Stimulated activated CD8-positive, alpha-beta memory T cell treated with anti-CD3 and anti-CD28 coated beads, Interleukin-15, amount 100 ng/mL, for 24 hours (primary cell): ENCODE data around the gene DNASE2B.

Experiments
- DNase-seq: peaks from one replicate; pipeline ENCODE4 v3.0.0-alpha.2; 2020; ENCODE audit warnings: low read depth

The DNASE2B gene

DNA sequence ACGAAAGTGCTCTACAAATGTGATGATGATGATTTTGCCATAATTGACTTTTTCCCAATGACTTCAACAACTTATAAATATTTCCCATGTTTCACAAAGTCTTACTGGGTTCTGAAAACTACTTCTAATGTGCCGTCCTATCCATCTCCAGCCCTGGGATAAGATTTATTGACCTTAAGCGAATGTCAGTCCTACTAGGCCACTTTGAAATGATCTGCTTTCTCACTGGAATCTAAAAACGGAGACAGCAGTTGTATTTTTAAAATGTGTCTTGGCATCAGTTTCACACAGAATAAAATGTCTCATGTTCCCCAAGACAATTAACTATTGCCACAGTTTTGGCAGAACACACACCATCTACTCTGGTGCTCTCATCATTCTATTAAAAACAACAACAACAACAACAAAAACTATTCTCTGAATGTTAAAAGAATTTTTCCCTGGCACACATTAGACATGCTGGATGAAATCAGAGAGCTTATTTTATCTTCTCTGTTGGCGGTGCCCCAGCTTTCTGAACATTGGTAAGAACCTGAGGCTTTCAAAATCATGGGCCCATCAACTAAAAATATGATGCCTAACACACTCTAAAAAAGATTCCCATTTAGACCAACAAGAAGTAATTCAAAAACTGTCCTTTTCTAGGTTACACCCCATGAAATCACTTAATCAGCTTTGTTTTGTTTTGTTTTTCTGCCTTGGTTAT lies 23.1 kb upstream of the DNASE2B start:
- DNase-seq = no peak

DNA sequence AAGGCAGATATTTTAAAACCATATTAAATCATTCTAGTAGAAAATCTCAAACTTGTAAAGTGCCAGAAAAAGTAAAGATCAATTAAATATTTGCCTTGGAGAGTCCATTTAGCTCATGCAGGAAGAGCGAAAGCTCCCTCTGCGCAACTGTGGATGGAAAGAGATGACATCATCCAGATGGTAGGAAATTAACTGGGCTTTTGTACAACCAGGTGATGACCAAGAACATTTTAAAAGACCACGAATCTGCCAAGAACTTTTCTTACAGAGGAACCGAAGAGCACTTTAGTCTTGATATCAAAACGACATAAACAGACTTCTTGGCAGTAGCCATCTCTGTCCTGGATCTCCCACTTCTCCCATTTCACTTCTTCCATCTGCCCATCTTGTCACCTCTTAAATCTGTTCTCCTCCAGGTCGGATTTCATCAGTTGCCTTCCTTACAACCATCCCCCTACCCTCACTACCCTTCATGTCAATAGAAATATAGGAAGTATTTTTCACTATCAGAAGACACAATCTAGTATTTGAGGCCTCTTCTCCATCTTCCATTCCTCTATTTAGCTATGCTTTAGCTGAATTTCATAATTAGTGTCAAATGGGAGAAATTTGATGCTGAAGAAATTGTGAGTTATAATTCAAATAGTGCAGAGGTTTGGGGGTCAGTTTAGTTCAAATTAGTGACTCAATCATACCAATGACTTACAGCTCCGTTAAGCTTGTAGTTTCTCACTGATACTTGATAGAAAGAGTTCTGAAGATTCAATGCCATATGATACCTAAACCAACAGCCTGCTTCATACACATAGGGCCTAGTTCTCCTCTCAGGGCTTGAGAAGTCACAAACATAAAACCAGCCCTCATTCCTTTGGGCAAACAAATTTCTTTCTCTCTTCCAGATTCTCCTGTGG lies 22.0 kb upstream of the DNASE2B start:
- DNase-seq = no peak

DNA sequence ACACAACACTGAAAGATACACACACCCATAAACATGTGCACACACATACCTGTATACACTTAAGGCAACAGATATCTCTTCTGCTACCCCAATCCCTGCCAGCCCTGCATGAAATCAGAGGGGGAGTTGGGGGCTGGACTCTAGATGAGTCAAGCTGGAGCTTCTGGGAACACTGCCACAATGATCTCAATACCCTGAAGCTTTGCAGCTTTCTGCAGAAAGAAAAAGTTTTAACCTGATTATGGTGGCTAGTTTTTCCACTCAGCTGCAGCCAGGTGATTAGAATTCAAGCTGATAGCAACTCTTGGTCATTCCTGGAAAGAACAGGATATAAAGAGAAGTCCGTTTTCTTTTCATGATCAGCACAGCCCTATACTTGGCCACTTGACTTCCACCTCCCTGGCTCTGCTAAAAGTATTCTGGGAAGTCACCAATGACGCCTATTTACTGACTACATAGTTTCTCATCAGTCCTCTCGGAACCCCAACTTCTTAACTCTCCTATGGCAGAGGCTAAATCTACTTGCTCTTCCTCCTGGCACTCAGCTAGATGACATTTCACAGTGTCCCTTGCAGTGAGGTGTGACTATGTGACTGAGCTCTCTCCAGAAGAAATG lies 20.7 kb upstream of the DNASE2B start:
- DNase-seq = no peak

DNA sequence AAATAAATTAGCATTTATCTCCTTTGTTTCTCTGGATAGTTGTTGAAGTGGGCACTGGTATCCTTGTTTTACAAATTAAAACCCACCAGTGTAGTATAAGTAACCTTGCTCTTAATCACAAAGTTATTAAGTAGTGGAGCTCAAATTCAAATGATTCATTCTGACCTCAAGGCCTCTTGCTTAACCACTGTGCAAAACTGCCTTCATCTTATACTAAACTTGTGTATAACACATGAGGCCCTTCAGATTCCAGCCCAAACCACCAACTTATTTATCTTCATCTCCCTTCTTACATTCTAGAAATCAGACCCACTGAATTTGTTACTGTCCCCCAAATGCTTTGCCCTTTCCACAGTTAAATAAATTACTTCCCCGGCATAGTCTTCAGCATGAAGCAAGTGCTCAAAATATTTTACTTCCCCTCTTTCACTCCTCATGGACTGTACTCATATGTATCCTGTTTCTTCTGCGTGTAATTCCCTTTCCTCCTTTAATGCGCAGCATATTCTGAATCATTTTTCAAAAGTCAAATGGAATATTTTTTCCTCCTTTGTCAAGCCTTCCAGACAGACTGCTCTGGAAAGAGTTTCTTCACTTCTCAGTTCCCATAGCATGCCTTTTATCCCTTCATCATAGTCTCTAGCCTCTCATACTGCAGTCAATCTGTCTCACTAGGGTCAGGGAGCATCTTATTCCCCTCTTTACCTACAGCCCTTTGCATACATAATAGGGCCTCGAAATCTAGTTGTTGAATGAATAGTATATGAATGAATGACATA lies 19.0 kb upstream of the DNASE2B start:
- no peak for DNase-seq

DNA sequence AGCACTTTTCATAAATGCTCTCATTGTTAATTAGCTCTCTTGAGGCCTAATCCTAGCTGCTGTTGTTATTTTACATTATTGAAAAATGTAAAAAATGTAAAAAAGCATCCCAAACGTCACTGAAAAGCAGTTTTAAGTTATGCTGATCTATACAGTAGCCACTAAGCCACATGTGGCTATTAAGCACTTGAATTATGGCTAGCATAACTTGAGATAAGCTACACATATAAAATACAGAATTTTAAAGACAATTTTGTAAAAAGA lies 18.4 kb upstream of the DNASE2B start:
- DNase-seq = no peak

DNA sequence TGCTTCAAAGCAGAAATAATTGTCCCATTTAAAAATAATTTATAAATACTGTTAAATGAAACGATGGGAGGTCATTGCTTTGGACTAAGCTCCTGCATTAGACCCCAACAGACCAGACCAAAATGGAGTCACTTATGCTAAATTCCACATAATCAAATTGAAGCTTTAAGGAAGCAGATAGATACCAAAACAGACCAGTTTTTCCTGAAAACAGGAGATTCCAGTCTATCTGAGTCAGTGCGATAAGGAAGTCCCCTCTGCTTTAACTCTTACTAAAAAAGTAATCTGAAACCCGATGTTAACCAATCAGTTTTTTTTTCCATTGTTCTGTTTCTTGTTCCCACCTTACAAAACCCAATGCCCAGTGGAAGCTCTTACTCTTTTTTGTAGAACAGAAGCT lies 16.2 kb upstream of the DNASE2B start:
- DNase-seq = no peak

DNA sequence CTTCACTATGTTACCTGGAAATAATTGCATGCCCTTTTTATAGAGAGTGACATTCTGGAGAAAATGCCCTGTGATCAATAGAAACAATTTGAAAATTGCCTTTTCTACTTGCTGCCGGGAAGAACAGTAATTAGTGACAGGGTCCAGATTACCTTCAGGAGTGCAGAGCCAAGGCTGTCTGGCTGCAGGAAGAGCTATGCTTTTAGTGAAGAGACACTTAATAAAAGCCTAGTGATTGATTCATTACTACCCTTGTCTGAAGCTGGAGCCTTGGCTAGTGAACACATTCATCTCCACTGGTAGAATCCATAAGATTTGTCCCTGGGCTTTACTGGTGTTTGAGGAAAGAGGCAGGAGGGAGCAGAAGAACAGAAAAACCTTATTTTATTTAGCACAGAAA lies 12.9 kb upstream of the DNASE2B start:
- DNase-seq = no peak

DNA sequence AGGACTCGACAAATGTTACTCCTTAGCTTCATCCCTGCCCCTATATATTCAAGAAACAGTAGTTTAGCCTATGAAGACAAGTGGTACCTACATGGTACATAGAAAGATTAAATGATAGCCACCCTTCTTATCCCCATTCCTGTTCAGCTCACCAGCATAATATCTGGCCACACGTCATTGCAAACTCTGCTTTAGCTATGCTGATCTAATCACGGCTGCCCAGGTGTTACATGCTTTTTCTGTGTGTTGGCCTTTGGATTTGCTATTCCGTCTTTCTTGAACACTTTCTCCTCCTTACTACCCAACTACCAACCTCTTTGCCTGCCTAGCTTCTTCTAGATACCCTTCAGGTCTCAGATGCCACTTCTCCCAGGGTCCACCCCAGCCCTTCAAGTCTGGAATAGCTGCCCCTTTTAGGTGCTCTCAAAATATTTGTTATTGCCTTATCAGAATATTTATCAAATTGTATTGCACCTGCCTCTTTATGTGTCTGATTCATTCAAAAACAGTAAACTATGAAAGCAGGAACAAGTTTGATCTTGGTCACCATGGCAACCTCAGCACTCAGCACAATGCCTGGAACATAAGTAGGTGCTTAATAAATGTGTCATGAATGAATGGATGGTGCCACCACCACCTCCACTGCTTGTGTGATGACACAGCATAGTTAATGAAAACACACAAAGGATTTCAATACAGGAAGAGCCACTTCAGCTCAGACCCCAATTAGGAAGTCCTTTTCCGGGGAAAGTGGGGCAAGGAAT lies 11.4 kb upstream of the DNASE2B start:
- DNase-seq = no peak

DNA sequence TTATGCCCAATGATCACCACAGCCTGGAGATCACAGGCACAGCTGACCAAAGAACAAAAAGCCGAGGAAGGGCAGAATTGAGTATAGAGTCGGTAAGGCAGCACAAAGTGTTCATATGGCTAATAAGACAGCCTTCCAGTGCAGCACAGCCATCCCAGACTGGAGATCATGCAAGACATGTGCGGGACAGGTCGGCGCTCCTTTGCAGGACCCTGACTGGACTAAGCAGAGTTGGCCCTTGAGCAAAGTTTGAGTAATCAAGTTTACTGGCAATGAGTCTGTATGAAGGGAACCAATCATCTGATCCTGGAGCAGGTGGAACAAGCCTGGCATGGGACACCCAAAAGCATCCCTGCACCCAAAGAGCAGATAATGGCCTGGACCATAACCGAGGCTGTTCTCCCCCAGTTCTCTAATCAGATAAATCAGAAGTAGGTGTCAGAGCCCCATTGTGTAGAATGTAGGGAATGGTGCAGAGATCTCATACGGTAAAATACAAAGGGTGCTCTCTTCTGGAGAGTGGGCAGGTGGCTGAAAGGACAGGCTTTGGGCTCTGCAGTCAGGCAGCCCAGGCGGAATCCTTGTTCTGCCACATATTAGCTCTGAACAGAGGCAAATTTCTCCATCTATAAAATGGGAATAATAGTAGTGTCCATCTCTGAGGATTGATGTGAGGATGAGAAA lies 10.7 kb upstream of the DNASE2B start:
- DNase-seq = no peak

DNA sequence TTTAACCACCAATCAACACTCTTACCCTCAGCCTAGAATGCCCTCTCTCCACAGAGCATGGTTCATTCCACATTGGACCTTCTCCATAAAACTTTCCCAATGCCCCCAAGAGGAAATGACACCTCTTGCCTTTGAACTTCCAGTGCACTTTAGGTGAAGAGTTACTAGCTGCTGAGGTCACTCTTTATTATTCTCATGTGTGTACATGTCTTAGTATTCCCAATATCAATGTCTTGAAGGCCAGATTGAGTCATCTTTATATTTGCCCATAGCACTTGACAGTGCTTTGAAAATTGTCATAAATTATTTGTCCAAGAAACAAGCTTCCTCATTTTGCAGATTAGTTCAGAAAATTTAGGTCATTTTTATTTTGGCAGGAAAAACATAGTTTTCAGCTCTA lies 8.1 kb upstream of the DNASE2B start:
- no peak for DNase-seq

DNA sequence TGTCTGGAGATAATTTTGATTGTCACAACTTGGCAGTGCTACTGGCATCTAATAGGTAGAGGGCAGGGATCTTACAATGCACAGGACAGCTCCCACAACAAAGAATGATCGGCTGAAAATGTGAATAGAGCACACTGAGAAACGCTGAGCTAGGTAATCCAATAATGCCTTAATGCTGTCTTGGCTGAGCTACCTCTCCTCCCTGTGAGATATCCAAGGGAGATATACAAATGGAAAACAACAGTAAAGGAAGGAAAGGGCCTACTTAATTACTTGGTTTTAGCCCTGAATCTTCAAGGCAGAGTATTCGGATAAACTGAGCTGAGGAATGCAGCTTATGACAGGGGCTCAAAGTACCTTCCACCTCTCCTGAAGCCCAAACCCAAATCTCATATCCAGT lies 2.9 kb downstream of the DNASE2B start:
- no peak for DNase-seq

DNA sequence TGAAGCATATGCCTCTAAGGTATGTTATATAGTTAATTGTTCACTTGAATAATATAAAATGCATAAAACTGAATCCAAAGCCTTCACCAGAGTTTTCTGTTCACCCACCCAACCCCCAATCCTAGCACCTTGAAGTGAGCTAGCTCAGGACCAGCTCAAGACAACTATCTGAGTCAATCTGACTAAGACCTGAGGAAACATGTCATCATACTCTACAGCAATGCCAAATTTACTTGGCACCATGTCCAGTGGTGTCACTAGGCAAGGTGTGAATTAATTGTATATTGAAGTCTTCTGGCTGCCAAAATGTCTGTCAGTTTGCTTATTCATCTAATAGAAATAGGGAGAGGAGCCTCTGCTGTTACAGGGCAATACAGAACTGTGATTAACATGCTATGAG lies 3.8 kb downstream of the DNASE2B start:
- no peak for DNase-seq

DNA sequence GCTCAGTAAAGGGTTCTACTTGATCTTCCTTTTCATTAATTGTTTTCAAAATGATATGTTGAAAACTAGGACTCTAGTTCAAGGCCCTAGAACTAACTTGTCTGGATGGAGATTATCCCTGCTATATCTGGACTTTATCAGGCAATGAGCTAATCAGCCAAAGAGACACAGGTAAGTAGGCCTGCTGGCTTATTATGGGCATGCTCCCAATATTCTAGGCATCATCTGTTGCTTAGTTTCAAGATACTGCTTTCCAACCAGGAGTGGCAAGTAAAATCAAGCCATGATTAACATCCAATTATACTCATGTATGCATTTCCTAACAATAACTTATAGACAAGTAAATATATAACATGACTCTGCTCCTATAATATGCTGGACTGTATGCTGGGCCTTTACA lies 4.2 kb downstream of the DNASE2B start:
- DNase-seq = no peak

DNA sequence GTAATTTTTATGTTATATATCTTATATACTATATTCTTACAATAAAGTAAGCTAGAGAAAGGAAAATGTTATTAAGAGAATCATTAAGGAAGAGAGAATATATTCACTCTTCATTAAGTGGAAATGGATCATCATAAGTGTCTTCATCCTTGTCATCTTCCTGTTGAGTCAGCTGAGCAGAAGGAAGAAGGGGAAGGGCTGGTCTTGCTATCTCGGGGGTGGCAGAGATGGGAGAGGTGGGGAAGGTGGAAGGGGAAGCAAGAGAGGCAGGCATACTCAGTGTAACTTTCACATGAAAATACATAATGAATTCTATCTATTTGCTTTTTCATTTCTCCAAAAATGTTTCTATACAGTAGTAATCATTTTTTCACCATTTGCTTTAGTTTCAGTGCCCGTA lies 5.1 kb downstream of the DNASE2B start:
- DNase-seq = no peak

DNA sequence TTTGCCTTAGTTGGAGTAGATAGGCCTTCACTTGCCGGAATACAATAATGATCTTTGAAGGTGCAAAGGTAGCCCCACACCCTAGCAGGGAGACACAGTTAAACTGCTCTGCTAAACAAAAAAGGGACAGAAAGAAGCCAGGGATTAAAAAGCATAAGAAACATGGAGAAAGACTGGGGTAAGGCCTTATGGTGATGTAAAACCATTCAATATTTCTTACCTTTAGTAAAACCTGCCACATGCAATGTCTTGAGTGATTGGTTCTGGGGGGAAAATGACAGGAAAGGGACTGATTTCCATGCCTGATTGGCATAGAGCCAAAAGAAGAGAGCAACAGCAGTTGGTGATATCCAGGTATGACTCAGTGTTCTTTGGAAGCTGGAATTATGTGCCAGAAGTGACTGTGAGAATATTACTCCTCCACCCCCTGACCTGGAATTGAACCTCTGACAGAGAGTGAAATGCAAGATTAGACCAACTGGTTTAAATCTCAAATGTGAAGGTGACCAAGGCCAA lies 8.1 kb downstream of the DNASE2B start:
- no peak for DNase-seq

DNA sequence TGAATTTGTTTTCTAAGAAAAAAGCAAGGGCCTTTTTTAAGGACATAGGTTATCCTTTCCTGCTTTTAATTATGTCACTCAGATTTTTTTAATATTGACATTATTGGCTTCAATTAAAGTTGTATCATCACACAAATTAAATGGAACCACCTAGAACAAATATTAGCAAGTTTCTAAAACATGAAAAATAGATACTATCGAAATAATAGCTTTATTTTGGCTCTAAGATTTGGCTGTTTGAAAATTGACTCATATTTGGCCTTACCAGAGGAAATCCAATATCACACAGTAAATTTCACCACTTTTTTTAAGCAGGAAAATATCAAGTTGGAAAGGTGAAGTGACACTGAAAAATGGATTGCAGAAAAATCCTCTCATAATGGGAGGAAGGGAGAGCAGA lies 9.2 kb downstream of the DNASE2B start:
- no peak for DNase-seq

DNA sequence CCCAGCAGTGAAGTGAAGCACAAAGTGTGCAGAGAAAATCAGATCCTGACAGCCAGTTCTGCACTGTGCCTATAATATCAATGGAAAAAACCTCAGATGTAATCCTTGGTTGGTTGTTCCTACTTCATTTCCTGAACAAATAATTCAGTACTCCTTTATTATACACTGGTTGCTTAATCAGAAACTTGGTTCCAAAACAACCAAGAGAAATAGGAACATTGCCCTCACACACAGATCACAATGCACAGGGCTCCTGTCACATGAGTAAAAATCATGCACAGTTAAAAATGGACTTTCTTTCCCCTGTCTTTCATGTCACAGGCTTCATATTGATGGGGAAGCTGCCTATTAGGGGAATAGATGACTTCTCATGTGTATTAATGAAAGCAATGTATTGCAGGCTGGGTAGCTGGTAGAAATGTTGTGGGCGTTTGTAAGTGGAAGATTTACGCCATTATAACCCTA lies 9.7 kb downstream of the DNASE2B start:
- DNase-seq = no peak

DNA sequence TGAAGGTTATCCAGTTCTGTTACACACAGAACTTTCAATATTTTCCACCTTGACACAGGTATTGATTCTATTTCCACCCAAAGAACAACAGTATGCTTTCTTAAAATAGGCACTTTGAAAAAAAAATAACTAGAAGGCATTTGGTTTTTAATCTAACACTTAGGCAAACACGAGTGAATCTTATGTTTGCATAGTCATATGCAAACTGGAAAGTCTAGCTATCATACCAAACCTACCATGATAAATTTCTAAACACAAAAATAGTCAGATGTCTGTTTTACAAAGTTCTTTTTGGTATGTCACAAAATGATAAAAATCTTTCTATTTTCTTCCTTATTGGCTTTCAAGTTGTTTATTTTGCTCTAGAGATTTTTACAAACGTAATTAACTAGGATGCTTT lies 11.6 kb downstream of the DNASE2B start:
- no peak for DNase-seq

DNA sequence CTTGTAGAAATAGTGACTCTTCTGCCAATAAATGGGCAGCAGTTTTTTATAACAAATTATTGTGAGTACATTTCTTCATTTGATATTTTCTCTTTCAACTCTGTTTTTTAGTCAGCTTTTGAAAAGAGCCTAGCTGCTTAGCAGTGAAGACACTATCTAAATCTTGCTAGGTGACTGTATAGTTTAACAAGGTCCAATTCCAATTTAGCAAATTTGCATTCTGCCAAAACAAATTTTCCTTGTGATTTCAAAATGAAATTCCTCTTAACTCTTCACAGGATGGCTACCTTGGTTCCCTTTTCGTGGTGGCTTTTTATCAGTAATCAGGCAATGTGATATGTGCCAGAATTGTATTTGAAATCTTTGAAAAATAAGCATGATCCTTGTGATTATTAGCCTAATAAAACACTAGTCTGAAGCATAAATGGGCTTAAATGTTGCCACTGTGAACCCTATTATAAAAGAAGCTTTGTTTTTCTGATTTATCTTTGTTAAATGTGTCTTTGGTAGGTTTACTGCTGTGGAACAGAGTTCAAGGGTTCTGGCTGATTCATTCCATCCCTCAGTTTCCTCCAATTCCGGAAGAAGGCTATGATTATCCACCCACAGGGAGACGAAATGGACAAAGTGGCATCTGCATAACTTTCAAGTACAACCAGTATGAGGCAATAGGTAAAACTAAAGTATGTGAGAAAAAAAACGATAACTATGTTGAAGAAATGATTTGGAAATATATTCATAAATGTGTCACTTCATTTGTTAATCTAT lies 12.2 kb downstream of the DNASE2B start:
- DNase-seq = no peak

DNA sequence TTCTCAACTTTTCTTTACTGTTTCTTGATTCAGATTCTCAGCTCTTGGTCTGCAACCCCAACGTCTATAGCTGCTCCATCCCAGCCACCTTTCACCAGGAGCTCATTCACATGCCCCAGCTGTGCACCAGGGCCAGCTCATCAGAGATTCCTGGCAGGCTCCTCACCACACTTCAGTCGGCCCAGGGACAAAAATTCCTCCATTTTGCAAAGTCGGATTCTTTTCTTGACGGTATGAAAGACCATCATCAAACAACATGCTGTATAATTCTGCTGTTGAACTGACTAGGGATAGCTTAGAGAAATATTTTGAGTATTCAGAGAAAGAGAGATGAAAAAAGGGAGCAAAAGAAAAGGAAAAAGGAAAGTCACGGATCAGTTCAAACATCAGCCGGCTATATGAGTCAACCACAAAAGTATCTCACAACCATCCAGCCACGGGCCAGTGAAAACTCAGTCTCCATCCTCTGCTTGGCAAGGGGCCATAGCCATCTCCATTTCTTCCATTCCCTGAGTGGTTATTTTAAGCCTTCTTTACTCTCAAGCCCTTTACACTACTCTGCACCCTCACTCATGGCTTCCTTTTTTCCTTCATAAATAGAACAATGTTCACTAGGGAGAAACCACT lies 14.1 kb downstream of the DNASE2B start:
- no peak for DNase-seq
